ENCODE results near the gene PRPS1L1. TPM values are rescaled to one million over a fixed set of nuclear protein-coding genes. Genes with fewer than 3 reads are reported as not detected.

PRPS1L1 gene
- total RNA-seq, 1 experiment from 2014 or later, result not detected

DNA sequence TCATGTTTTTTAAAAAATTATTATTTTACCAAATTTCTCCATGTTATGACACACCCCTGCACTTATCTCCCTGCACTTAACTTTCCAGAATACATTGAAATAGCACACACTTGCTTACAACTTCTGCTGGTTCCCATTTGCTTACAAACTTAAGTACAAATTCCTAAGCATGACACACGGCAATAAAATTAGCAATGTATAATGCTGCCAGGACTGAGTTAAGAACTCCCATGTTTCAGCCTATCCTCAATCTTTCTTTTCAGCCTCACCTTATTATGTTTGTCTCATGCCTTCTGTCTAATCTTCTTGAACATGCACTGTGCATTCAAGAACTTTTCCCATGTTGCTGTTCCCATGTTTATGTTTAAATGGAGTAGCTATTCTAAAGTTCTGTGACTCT, 40.8 kb downstream of the PRPS1L1 start:
- H3K27me3 Mint-ChIP-seq (ENCODE audit: low read depth), result no peaks in the 10 kb centered on the region; the same call in 1 of the 2 replicates
- CTCF ChIA-PET, result interaction anchor here (1.0 to 2.8 kb wide), 2 partner anchors 217 to 280 kb away, joined by 3 to 26 read pairs; no protein-coding TSS in a partner anchor

More for the DNA sequence above, 40.8 kb downstream of the PRPS1L1 start:
- no peak for DNase-seq (ENCODE audit: low spot score)
- Mint-ChIP-seq H3K9me3 (no peaks in the 10 kb centered on the region), H3K27ac (no peak overlapping the region), H3K4me1 (peaks cover 3% of the 10 kb centered on the region), H3K36me3 (no peaks in the 10 kb centered on the region), H3K4me3 (no peak overlapping the region)
- POLR2A ChIA-PET, result no interaction called here
- TF ChIP-seq, protein P1, sequence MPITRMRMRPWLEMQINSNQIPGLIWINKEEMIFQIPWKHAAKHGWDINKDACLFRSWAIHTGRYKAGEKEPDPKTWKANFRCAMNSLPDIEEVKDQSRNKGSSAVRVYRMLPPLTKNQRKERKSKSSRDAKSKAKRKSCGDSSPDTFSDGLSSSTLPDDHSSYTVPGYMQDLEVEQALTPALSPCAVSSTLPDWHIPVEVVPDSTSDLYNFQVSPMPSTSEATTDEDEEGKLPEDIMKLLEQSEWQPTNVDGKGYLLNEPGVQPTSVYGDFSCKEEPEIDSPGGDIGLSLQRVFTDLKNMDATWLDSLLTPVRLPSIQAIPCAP (CRISPR knock-in tag; IDR thresholded peaks at IDR 0.05), result no peak
- TF ChIP-seq AR (CRISPR knock-in tag; IDR thresholded peaks at IDR 0.05) (no peak), FOXP1 (CRISPR knock-in tag; IDR thresholded peaks at IDR 0.05; ENCODE audit: borderline replicate concordance) (no peak), ZNF121 (CRISPR knock-in tag; IDR thresholded peaks at IDR 0.05) (no peak), ZNF232 (CRISPR knock-in tag; IDR thresholded peaks at IDR 0.05) (no peak), MXD4 (CRISPR knock-in tag; IDR thresholded peaks at IDR 0.05; ENCODE audit: borderline replicate concordance) (no peak), CDX4 (CRISPR knock-in tag; IDR thresholded peaks at IDR 0.05; ENCODE audit: borderline replicate concordance) (no peak), TEAD1 (CRISPR knock-in tag; IDR thresholded peaks at IDR 0.05) (no peak), TP53 (CRISPR knock-in tag; IDR thresholded peaks at IDR 0.05) (no peak), PREB (CRISPR knock-in tag; IDR thresholded peaks at IDR 0.05; ENCODE audit: borderline replicate concordance) (no peak), ZNF317 (CRISPR knock-in tag; IDR thresholded peaks at IDR 0.05; ENCODE audit: borderline replicate concordance, low read depth) (no peak), NFE2L1 (CRISPR knock-in tag; IDR thresholded peaks at IDR 0.05) (no peak)
- TF ChIP-seq, protein P2, sequence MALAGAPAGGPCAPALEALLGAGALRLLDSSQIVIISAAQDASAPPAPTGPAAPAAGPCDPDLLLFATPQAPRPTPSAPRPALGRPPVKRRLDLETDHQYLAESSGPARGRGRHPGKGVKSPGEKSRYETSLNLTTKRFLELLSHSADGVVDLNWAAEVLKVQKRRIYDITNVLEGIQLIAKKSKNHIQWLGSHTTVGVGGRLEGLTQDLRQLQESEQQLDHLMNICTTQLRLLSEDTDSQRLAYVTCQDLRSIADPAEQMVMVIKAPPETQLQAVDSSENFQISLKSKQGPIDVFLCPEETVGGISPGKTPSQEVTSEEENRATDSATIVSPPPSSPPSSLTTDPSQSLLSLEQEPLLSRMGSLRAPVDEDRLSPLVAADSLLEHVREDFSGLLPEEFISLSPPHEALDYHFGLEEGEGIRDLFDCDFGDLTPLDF (CRISPR knock-in tag; IDR thresholded peaks at IDR 0.05), result no peak
- TF ChIP-seq, protein P3, sequence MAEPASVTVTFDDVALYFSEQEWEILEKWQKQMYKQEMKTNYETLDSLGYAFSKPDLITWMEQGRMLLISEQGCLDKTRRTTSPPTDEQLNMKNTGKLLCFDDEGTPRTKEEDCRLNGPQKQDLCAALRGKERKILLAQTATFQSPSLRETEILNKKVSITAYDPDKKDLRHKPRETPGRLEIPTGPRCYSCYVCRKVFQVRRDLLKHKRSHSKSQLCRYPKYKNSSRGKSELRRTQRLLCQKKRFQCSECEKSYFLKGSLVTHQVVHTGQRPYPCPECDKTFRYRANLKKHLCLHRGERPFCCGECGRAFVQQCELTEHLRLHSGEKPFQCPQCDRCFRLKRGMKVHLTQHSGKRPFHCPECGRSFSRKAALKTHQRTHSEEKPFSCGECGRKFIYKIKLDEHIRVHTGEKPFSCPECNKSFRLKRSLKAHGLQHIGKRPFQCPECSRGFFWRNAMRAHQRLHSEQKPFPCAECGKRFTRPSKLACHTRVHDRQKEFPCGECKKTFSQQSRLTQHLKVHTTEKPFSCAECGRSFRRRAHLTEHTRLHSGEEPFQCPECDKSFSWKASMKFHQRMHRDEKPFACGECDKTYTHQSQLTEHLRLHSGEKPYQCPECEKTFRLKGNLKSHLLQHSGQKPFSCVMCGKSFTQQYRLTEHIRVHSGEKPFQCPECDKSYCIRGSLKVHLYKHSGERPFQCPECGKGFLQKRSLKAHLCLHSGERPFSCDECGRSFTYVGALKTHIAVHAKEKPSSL (CRISPR knock-in tag; conservative IDR thresholded peaks at IDR 0.05), result no peak
- TF ChIP-seq, protein P4, sequence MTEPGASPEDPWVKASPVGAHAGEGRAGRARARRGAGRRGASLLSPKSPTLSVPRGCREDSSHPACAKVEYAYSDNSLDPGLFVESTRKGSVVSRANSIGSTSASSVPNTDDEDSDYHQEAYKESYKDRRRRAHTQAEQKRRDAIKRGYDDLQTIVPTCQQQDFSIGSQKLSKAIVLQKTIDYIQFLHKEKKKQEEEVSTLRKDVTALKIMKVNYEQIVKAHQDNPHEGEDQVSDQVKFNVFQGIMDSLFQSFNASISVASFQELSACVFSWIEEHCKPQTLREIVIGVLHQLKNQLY (CRISPR knock-in tag; IDR thresholded peaks at IDR 0.05), result no peak
- ATAC-seq, result no peak
